Measurements from ENCODE around the gene OR52D1.
A peak's percentile ranks its signal among the peaks of the same experiment; 100 is the strongest.

GRCh38 chr11:5476186-5476819 lies 12.2 kb upstream of the OR52D1 start:
- no peak for TF ChIP-seq EZH2 (IDR thresholded peaks at IDR 0.05; ENCODE audit: low read length)
- peak; percentile 75 to 80 (median 80) for TF ChIP-seq CTCF (optimal IDR thresholded peaks at IDR 0.05 in 1 of 3, IDR thresholded peaks at IDR 0.05 in 1 of 3, conservative IDR thresholded peaks at IDR 0.05 in 1 of 3; ENCODE audit: extremely low read depth in 1 of 3, insufficient read depth in 2 of 3, low read length in 3 of 3)
